GM18858 (cell line): ENCODE measurements around the gene CFAP46.
"Not testable (repeated sequence)": the region's sequence is repeated elsewhere in the genome, so short reads cannot be mapped to it uniquely, and the experiment has no call there.

ENCODE experiments used
- ATAC-seq: cut with Tn5 transposase; IDR thresholded peaks from one replicate; pipeline ENCODE4 v1.9.1; 2021; ENCODE audit not compliant: unreplicated experiment

The CFAP46 gene

DNA sequence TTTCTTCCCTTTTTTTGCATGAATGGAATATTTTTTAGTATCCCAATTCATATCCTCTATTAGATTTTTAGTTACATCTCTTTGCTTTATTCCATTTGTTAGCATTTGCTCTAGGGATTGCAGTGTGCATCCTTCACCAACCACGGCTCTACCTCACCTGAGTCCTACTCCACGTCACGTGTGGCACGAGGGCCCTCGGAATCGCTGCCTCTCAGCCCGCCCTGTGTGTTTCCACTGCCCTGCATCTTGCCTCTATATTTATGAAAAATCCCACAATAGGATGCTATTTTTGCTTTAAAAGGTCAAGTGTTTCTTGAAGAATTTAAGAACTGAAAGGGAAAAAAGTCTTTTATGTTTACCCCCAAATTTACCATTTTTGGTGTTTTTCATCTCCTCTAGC is 41.0 kb downstream of the CFAP46 start:
- no peak for ATAC-seq

DNA sequence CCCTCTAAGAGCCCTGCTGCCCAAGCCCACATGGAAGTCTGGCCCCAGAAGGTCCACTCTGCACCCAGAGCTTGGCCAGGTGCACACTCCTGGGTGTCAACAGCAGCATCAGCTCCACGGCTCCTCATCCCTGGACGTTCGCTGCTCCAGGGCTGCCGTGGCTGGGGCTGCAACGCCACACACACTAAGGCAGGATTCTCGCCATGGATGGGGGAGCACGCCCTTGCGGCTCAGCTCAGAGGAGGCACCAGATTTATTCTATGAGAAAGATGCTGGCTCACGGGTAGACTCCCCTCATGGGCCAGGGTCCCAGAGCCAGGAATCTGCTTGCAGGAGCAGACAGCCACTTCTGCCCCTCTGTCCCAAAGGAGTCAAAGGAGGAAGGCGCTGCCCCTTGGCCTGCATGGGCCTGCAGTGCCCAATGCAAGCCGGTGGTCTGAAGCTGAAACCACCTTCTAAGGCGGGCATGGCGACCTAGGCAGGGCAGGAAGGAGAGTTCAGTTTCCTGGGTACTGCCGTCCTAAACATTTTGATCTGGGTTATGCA is 42.1 kb downstream of the CFAP46 start:
- ATAC-seq: no peak

- no peak for ATAC-seq
Measured at GRCh38 chr10:132899751-132900065, 42.7 kb downstream of the CFAP46 start.

DNA sequence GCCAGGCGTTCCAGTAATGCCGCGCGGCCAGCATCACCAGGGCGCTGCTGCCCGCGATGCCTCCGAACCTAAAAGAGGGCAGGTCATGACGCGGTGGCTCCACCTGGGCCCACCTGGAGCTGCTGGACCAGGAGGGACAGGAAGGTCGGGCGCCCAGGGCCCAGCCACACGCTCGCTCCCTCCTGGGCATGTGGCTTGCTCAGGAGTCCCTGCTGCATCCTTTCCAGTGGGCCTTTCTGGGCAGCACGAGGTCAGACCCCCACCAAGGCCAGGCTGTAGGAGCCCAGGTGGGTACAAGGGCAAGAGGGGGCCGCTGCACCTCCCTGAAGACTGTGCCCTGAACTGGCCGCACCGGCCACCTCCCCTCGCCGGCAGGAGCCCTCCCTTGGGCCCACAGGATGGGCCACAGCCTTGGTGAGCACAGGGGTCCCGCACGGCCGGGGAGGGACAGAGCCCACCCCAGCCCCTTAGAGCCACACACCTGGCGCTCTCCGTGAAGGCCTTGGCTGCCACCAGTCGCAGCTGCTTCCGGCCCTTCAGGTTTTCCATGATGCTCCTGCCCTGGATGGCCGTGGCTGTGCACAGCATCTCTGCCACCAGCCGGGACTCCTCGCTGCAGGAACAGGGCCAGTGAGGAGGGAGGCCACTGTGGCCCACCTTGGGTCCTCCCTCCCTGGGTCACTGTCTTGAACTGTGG is 43.2 kb downstream of the CFAP46 start:
- ATAC-seq: no peak

DNA sequence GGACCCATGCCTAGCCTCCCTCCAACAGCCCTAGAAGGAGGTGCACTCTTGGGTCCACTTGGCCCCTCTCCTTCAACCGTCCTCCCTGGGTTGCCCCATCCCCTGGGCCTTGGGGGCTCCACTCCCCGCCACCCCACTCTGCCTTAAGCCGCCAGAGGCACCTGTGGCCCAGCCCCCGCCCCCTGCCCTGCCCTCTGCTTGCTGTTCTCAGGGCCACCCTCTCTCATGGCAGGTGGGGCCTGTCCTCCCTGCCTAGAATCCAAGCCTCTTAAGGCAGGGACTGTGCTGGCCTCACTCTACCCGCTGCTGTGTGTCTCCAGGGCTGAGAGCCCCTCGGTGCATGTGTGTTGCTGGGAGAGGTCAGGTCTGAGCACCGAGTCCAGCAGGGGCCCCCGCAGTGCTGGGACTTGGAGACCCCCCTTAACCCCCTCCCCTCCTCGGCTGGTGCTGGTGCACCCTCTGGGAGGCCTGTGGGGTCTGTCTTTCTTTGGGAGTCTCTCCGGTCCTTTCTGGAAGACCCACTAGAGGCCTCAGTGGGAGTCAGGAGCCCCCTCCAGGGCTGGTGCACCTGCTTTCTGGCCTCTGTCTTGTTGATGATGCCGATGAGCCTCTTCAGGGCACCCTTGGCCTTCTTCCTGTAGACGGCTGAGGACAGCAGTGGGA is 43.8 kb downstream of the CFAP46 start:
- ATAC-seq: no peak

- ATAC-seq: no peak
Measured at GRCh38 chr10:132897516-132898381, 44.6 kb downstream of the CFAP46 start.

GRCh38 chr10:132893786-132894185 is 48.6 kb downstream of the CFAP46 start:
- ATAC-seq: not testable (repeated sequence)

- no peak for ATAC-seq
Measured at GRCh38 chr10:132893090-132893489, 49.3 kb downstream of the CFAP46 start.

- no peak for ATAC-seq
Measured at GRCh38 chr10:132892004-132892403, 50.4 kb downstream of the CFAP46 start.

- no peak for ATAC-seq
Measured at GRCh38 chr10:132891368-132891767, 51.0 kb downstream of the CFAP46 start.

GRCh38 chr10:132890301-132890700 is 52.1 kb downstream of the CFAP46 start:
- no peak for ATAC-seq

- ATAC-seq: no peak
Measured at GRCh38 chr10:132889556-132889955, 52.8 kb downstream of the CFAP46 start.

- ATAC-seq: no peak
Measured at GRCh38 chr10:132888898-132889490, 53.4 kb downstream of the CFAP46 start.

DNA sequence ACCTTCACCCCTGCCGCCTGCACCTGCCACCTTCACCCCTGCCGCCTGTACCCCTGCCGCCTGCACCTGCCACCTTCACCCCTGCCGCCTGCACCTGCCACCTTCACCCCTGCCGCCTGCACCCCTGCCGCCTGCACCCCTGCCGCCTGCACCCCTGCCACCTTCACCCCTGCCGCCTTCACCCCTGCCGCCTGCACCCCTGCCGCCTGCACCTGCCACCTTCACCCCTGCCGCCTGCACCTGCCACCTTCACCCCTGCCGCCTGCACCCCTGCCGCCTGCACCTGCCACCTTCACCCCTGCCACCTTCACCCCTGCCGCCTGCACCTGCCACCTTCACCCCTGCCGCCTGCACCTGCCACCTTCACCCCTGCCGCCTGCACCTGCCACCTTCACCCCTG is 53.9 kb downstream of the CFAP46 start:
- not testable (repeated sequence) for ATAC-seq

GRCh38 chr10:132886211-132887099 is 55.9 kb downstream of the CFAP46 start:
- no peak for ATAC-seq

GRCh38 chr10:132885451-132886210 is 56.7 kb downstream of the CFAP46 start:
- no peak for ATAC-seq

DNA sequence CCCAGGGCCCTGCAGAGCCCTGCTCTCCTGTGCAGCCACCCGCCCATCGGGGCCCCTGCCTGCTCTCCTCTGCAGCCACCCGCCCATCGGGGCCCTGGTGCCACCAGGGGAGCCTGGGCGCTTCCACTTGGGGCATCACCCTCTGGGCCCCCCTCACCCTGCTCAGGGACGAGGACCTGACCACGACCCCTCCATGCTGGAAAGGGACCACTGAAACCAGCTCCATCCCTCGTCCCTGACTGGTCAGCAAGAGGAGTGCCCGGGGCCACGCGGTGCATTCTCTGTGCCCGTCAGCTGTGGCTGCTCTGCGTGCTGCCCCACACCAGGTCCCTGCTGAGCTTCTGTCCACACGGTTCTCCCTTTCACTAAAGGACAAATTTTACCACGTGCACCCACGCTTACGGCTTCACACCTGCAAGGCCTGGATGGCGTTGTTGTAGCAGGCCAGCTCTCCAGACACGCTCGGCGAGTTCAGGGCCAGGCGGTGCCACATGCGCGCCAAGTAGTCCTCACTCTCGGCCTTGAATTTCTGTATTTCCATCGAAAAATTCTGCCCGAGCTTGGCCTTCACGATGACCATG is 57.6 kb downstream of the CFAP46 start:
- ATAC-seq: no peak

GRCh38 chr10:132884041-132884440 is 58.3 kb downstream of the CFAP46 start:
- ATAC-seq: no peak

- no peak for ATAC-seq
Measured at GRCh38 chr10:132883391-132883881, 58.9 kb downstream of the CFAP46 start.
